ENCODE measurements around the gene CCL20. TPM values are rescaled to one million over a fixed set of nuclear protein-coding genes. Genes with fewer than 3 reads are reported as not detected.

The CCL20 gene
- total and polyA plus RNA-seq, 2 of the 13 experiments (the other 11 are each of a cell fraction or from before 2014, with no cell fraction given) = 223 to 903 TPM

DNA sequence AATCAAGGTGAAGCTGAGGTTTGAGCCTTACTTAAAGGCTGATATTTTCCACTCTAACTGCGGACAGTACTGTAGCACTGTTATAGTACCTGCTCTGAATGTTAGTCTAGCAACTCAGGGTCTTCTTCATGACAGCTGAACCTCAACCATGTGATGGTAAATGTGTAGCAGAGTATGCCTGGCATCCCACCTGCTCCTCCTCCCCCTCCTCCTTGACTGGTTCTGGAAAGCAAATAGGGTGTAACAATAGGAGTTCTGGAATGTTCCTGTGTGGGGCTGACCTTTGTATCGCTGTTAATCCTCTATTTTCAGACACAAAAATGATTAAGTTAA is 447 bp upstream of the CCL20 start (continued):
- TF ChIP-seq, protein P1, sequence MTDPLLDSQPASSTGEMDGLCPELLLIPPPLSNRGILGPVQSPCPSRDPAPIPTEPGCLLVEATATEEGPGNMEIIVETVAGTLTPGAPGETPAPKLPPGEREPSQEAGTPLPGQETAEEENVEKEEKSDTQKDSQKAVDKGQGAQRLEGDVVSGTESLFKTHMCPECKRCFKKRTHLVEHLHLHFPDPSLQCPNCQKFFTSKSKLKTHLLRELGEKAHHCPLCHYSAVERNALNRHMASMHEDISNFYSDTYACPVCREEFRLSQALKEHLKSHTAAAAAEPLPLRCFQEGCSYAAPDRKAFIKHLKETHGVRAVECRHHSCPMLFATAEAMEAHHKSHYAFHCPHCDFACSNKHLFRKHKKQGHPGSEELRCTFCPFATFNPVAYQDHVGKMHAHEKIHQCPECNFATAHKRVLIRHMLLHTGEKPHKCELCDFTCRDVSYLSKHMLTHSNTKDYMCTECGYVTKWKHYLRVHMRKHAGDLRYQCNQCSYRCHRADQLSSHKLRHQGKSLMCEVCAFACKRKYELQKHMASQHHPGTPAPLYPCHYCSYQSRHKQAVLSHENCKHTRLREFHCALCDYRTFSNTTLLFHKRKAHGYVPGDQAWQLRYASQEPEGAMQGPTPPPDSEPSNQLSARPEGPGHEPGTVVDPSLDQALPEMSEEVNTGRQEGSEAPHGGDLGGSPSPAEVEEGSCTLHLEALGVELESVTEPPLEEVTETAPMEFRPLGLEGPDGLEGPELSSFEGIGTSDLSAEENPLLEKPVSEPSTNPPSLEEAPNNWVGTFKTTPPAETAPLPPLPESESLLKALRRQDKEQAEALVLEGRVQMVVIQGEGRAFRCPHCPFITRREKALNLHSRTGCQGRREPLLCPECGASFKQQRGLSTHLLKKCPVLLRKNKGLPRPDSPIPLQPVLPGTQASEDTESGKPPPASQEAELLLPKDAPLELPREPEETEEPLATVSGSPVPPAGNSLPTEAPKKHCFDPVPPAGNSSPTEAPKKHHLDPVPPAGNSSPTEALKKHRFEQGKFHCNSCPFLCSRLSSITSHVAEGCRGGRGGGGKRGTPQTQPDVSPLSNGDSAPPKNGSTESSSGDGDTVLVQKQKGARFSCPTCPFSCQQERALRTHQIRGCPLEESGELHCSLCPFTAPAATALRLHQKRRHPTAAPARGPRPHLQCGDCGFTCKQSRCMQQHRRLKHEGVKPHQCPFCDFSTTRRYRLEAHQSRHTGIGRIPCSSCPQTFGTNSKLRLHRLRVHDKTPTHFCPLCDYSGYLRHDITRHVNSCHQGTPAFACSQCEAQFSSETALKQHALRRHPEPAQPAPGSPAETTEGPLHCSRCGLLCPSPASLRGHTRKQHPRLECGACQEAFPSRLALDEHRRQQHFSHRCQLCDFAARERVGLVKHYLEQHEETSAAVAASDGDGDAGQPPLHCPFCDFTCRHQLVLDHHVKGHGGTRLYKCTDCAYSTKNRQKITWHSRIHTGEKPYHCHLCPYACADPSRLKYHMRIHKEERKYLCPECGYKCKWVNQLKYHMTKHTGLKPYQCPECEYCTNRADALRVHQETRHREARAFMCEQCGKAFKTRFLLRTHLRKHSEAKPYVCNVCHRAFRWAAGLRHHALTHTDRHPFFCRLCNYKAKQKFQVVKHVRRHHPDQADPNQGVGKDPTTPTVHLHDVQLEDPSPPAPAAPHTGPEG (CRISPR knock-in tag; IDR thresholded peaks at IDR 0.05) = no peak
- TF ChIP-seq HDAC2 (CRISPR knock-in tag; IDR thresholded peaks at IDR 0.05) (peak; percentile 76; the same call in 1 of the 2 replicates), NFAT5 (CRISPR knock-in tag; IDR thresholded peaks at IDR 0.05) (no peak), ZNF446 (CRISPR knock-in tag; IDR thresholded peaks at IDR 0.05) (no peak), TRIM24 (CRISPR knock-in tag; IDR thresholded peaks at IDR 0.05) (no peak), ZNF329 (CRISPR knock-in tag; IDR thresholded peaks at IDR 0.05; ENCODE audit: low read depth) (no peak), BRCA1 (CRISPR knock-in tag; IDR thresholded peaks at IDR 0.05) (no peak; the same call in 1 of the 2 replicates), PPARG (CRISPR knock-in tag; conservative IDR thresholded peaks at IDR 0.05) (peak; percentile 95; the same call in 1 of the 2 replicates), KLF13 (CRISPR knock-in tag; IDR thresholded peaks at IDR 0.05) (no peak), YEATS2 (CRISPR knock-in tag; IDR thresholded peaks at IDR 0.05; ENCODE audit: borderline replicate concordance) (no peak), CERS6 (CRISPR knock-in tag; IDR thresholded peaks at IDR 0.05) (no peak), ZNF510 (CRISPR knock-in tag; IDR thresholded peaks at IDR 0.05; ENCODE audit: low read depth) (0 out of 2 replicates have a peak, but pooled peaks have one; percentile 27), ZNF766 (CRISPR knock-in tag; IDR thresholded peaks at IDR 0.05; ENCODE audit: borderline replicate concordance) (no peak), ATF3 (CRISPR knock-in tag; IDR thresholded peaks at IDR 0.05) (no peak), ZFX (CRISPR knock-in tag; IDR thresholded peaks at IDR 0.05; ENCODE audit: low read depth) (no peak)
- TF ChIP-seq, protein P2, sequence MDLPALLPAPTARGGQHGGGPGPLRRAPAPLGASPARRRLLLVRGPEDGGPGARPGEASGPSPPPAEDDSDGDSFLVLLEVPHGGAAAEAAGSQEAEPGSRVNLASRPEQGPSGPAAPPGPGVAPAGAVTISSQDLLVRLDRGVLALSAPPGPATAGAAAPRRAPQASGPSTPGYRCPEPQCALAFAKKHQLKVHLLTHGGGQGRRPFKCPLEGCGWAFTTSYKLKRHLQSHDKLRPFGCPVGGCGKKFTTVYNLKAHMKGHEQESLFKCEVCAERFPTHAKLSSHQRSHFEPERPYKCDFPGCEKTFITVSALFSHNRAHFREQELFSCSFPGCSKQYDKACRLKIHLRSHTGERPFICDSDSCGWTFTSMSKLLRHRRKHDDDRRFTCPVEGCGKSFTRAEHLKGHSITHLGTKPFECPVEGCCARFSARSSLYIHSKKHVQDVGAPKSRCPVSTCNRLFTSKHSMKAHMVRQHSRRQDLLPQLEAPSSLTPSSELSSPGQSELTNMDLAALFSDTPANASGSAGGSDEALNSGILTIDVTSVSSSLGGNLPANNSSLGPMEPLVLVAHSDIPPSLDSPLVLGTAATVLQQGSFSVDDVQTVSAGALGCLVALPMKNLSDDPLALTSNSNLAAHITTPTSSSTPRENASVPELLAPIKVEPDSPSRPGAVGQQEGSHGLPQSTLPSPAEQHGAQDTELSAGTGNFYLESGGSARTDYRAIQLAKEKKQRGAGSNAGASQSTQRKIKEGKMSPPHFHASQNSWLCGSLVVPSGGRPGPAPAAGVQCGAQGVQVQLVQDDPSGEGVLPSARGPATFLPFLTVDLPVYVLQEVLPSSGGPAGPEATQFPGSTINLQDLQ (CRISPR knock-in tag; IDR thresholded peaks at IDR 0.05) = no peak
